ENCODE measurements around the gene SERPING1. TPM values are rescaled to one million over a fixed set of nuclear protein-coding genes. Genes with fewer than 3 reads are reported as not detected.
A peak's percentile ranks its signal among the peaks of the same experiment; 100 is the strongest.

SERPING1 gene
- total RNA-seq, 1 experiment from 2014 or later: 5.2 TPM

DNA sequence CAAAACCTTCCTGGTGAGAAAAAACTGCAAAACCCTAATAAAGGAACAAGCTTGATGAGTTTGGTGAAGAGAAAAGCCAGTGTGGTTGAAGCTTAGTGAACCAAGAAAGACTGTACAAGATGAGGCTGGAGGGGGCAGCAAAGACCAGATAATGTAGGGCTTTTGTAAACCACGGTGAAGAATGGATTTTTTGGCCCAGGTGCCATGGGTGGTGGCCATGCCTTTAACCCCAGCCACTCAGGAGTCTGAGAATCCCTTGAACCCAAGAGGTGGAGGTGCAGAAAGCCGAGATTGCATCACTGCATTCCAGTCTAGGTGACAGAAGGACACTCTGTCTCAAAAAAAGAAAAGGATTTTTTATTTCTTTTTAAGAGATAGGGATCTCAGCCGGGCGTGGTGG lies 65.4 kb downstream of the SERPING1 start:
- no peak overlapping the region for H3K27ac ChIP-seq (ENCODE audit: low read depth, low read length, poor library complexity, severe bottlenecking)
- intact Hi-C loops (cut with micrococcal nuclease; ENCODE audit: unreplicated experiment): no loop called here
- H3K4me3 ChIP-seq (ENCODE audit: low read depth, low read length, poor library complexity, severe bottlenecking): no peak overlapping the region
- no peaks in the 10 kb centered on the region for H3K9me3 ChIP-seq (ENCODE audit: low read depth, low read length, poor library complexity, severe bottlenecking)
- no peaks in the 10 kb centered on the region for H3K27me3 ChIP-seq (replicated peaks; ENCODE audit: insufficient read depth, low read depth, low read length, poor library complexity)
- CTCF ChIA-PET: no interaction called here
- no peak for DNase-seq (ENCODE audit: low spot score)
- peaks cover 4% of the 10 kb centered on the region for H3K4me1 ChIP-seq (ENCODE audit: insufficient read depth, low read length, poor library complexity, severe bottlenecking)
- POLR2A ChIA-PET (ENCODE audit: low non-redundant PET): no interaction called here
- BruUV-seq (replicated peaks): no TSS peak
- TF ChIP-seq EZH2 (IDR thresholded peaks at IDR 0.05; ENCODE audit: borderline replicate concordance, low read depth, low read length, poor library complexity, severe bottlenecking) (no peak), CTCF (conservative IDR thresholded peaks at IDR 0.05; ENCODE audit: low read depth, low read length) (0 out of 2 replicates have a peak, but pooled peaks have one; percentile 16)
- peaks cover 26% of the 10 kb centered on the region for H3K36me3 ChIP-seq (ENCODE audit: insufficient read depth, low read length, poor library complexity, severe bottlenecking)

DNA sequence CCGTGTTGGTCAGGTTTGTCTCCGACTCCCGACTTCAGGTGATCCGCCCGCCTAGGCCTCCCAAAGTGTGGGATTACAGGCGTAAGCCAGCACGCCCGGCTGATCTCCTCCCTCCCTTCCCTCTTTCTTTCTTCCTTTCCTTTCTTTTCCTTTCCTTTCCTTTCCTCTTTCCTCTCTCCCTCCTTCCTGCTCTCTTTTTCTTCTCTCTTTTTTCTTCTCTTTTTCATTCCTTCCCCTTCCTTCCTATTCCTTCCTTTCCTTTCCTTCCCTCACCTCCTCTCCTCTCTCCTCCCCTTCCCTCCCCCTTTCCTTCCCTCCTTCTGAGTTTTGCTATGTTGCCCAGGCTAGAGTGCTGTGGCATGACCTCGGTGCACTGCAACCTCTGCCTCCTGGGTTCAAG lies 66.5 kb downstream of the SERPING1 start:
- TF ChIP-seq EZH2 (IDR thresholded peaks at IDR 0.05; ENCODE audit: borderline replicate concordance, low read depth, low read length, poor library complexity, severe bottlenecking): no peak
- TF ChIP-seq CTCF (conservative IDR thresholded peaks at IDR 0.05; ENCODE audit: low read depth, low read length): no peak
- H3K36me3 ChIP-seq (ENCODE audit: insufficient read depth, low read length, poor library complexity, severe bottlenecking): peaks cover 26% of the 10 kb centered on the region
- DNase-seq (ENCODE audit: low spot score): no peak
- BruUV-seq (replicated peaks): no TSS peak
- H3K9me3 ChIP-seq (ENCODE audit: low read depth, low read length, poor library complexity, severe bottlenecking): no peaks in the 10 kb centered on the region
- CTCF ChIA-PET: interaction anchor here (0.6 kb wide), 1 partner anchor 19 kb away, joined by 10 read pairs; no protein-coding TSS in a partner anchor
- no peak overlapping the region for H3K27ac ChIP-seq (ENCODE audit: low read depth, low read length, poor library complexity, severe bottlenecking)
- H3K27me3 ChIP-seq (replicated peaks; ENCODE audit: insufficient read depth, low read depth, low read length, poor library complexity): no peaks in the 10 kb centered on the region
- intact Hi-C loops (cut with micrococcal nuclease; ENCODE audit: unreplicated experiment): no loop called here
- H3K4me1 ChIP-seq (ENCODE audit: insufficient read depth, low read length, poor library complexity, severe bottlenecking): peaks cover 5% of the 10 kb centered on the region
- no peak overlapping the region for H3K4me3 ChIP-seq (ENCODE audit: low read depth, low read length, poor library complexity, severe bottlenecking)
- POLR2A ChIA-PET (ENCODE audit: low non-redundant PET): no interaction called here

Small RNA genes lying within 50 kb of the gene (microRNA-seq; reads per million reads assigned to microRNA genes)
- gene MIR130A: 23,489 reads per million, percentile 98 among the genes with 10 or more reads in this experiment

Other genes with a start within 250 kb of the SERPING1 start
- gene PRG3, start 216.5 kb upstream of the SERPING1 start, total RNA-seq (2021): not detected in 2 replicates
- not detected in 2 replicates for gene PRG2, start 207.0 kb upstream of the SERPING1 start, total RNA-seq (2021)
- gene SLC43A3, start 170.6 kb upstream of the SERPING1 start, total RNA-seq (2021): 89.1 and 142 TPM in 2 replicates
- 5.2 and 7.0 TPM in 2 replicates for gene RTN4RL2, start 137.2 kb upstream of the SERPING1 start, total RNA-seq (2021)
- gene SLC43A1, start 82.0 kb upstream of the SERPING1 start, total RNA-seq (2021): 18.4 and 20.5 TPM in 2 replicates
- gene TIMM10, start 66.9 kb upstream of the SERPING1 start, total RNA-seq (2021): 165 and 176 TPM in 2 replicates
- gene SMTNL1, start 60.1 kb upstream of the SERPING1 start, total RNA-seq (2021): not detected in 2 replicates
- gene UBE2L6, start 30.0 kb upstream of the SERPING1 start, total RNA-seq (2021): 30.4 and 38.8 TPM in 2 replicates
- 0.20 TPM in 1 of 2 replicates, not detected in the other for gene YPEL4, start 52.2 kb downstream of the SERPING1 start, total RNA-seq (2021)
- gene CLP1, start 60.1 kb downstream of the SERPING1 start, total RNA-seq (2021): 23.4 and 26.8 TPM in 2 replicates
- gene ZDHHC5, start 70.4 kb downstream of the SERPING1 start, total RNA-seq (2021): 72.9 and 76.9 TPM in 2 replicates
- 35.4 and 43.6 TPM in 2 replicates for gene MED19, start 114.5 kb downstream of the SERPING1 start, total RNA-seq (2021)
- 166 and 186 TPM in 2 replicates for gene TMX2, start 114.9 kb downstream of the SERPING1 start, total RNA-seq (2021)
- gene SELENOH, start 143.8 kb downstream of the SERPING1 start, total RNA-seq (2021): 192 and 212 TPM in 2 replicates
- gene BTBD18, start 154.1 kb downstream of the SERPING1 start, total RNA-seq (2021): not detected in 2 replicates
- 133 and 174 TPM in 2 replicates for gene CTNND1, start 164.1 kb downstream of the SERPING1 start, total RNA-seq (2021)

Data from A673 (cell line).